NT2/D1 (cell line): ENCODE measurements around the gene SLC4A7.

Source experiments
- YY1 ChIP-seq: IDR thresholded peaks from 2 replicates; pipeline ENCODE4 v1.6.1; 2011; ENCODE audit not compliant: insufficient read length, insufficient read depth
- ZNF274 ChIP-seq: IDR thresholded peaks from 2 replicates; pipeline ENCODE4 v1.6.1; 2011; ENCODE audit warnings: mild to moderate bottlenecking, low read depth, low read length

GRCh38 chr3:27358372-27358771 lies 125.8 kb downstream of the SLC4A7 start:
- TF ChIP-seq YY1: no peak
- TF ChIP-seq ZNF274: no peak
